HEK293 (cell line): ENCODE data around the gene C2CD3.

ENCODE experiments used
- CTCF ChIA-PET: fragments of 350-600 bp; formaldehyde crosslinking; extraction: SDS; loops from one replicate; lab custom pipeline; 2021; ENCODE audit warnings: antibody characterized with exemption; lab: Yijun Ruan, JAX
- POLR2A ChIA-PET: fragments of 300-600 bp; formaldehyde crosslinking; extraction: SDS; loops from one replicate; lab custom pipeline; 2020; ENCODE audit warnings: antibody characterized with exemption, inconsistent platforms; lab: Yijun Ruan, JAX
- H3K27ac ChIP-seq: fragments of 200-500 bp; sonication (Bioruptor generic); 2 replicates; pipeline ENCODE4 v1.5.1; 2014; ENCODE audit warnings: low read depth, low read length, control low read depth, inconsistent platforms; ENCODE audit errors: extremely low read depth
- H3K36me3 ChIP-seq, 2 experiments: fragments of 200-500 bp in 1 of 2; sonication (Bioruptor generic) in 1 of 2; 1 replicate in 1 of 2; 2 replicates in 1 of 2; pipeline ENCODE4 v1.5.1; 2014 to 2017; ENCODE audit warnings: inconsistent platforms in 2 of 2, low read length in 2 of 2; ENCODE audit not compliant: control insufficient read depth in 2 of 2, insufficient read depth in 1 of 2
- H3K4me1 ChIP-seq: fragments of 200-500 bp; sonication (Bioruptor generic); 2 replicates; pipeline ENCODE4 v1.5.1; 2014; ENCODE audit warnings: mild to moderate bottlenecking, low read length, inconsistent platforms; ENCODE audit not compliant: control insufficient read depth, insufficient read depth
- H3K4me3 ChIP-seq: 2 replicates; pipeline ENCODE4 v1.5.1; 2011; ENCODE audit warnings: low read depth, mild to moderate bottlenecking, control low read depth, low read length, moderate library complexity
- H3K9me3 ChIP-seq: fragments of 200-500 bp; sonication (Bioruptor generic); 2 replicates; pipeline ENCODE4 v1.5.1; 2014; ENCODE audit warnings: low read depth, low read length, inconsistent platforms; ENCODE audit not compliant: control insufficient read depth, insufficient read depth
- ATF2 ChIP-seq: fragments of 450-650 bp; formaldehyde crosslinking; IDR thresholded peaks from 2 replicates; pipeline ENCODE4 v1.5.1; 2016; ENCODE audit warnings: missing biosample characterization, missing genetic modification characterization, low read depth
- GLIS2 ChIP-seq: fragments of 450-650 bp; formaldehyde crosslinking; IDR thresholded peaks from 2 replicates; pipeline ENCODE4 v1.5.1; 2016; ENCODE audit warnings: missing biosample characterization, missing genetic modification characterization
- KLF7 ChIP-seq: fragments of 450-650 bp; formaldehyde crosslinking; IDR thresholded peaks from 2 replicates; pipeline ENCODE4 v1.5.1; 2016; ENCODE audit warnings: missing biosample characterization, missing genetic modification characterization, borderline replicate concordance
- SP7 ChIP-seq: fragments of 450-650 bp; formaldehyde crosslinking; IDR thresholded peaks from 2 replicates; pipeline ENCODE4 v1.5.1; 2016; ENCODE audit warnings: missing biosample characterization, missing genetic modification characterization
- TRIM28 ChIP-seq: IDR thresholded peaks from 2 replicates; pipeline ENCODE4 v1.6.1; 2011; ENCODE audit warnings: low read length, control low read depth, borderline replicate concordance
- ZBTB1 ChIP-seq: fragments of 450-650 bp; formaldehyde crosslinking; IDR thresholded peaks from 2 replicates; pipeline ENCODE4 v1.5.1; 2016; ENCODE audit warnings: missing biosample characterization, missing genetic modification characterization
- ZFP69B ChIP-seq: fragments of 450-650 bp; formaldehyde crosslinking; IDR thresholded peaks from 2 replicates; pipeline ENCODE4 v1.5.1; 2016; ENCODE audit warnings: missing biosample characterization, missing genetic modification characterization
- ZNF175 ChIP-seq: fragments of 450-650 bp; formaldehyde crosslinking; IDR thresholded peaks from 2 replicates; pipeline ENCODE4 v1.5.1; 2016; ENCODE audit warnings: missing biosample characterization, missing genetic modification characterization
- ZNF18 ChIP-seq: fragments of 450-650 bp; formaldehyde crosslinking; IDR thresholded peaks from 2 replicates; pipeline ENCODE4 v1.5.1; 2016; ENCODE audit warnings: missing biosample characterization, missing genetic modification characterization
- ZNF248 ChIP-seq: fragments of 450-650 bp; formaldehyde crosslinking; IDR thresholded peaks from 2 replicates; pipeline ENCODE4 v1.5.1; 2017; ENCODE audit warnings: missing biosample characterization, missing genetic modification characterization
- ZNF518A ChIP-seq: fragments of 450-650 bp; formaldehyde crosslinking; conservative IDR thresholded peaks from 2 replicates; pipeline ENCODE4 v1.5.1; 2016; ENCODE audit warnings: low read depth, missing biosample characterization, missing genetic modification characterization
- ZNF621 ChIP-seq: fragments of 450-650 bp; formaldehyde crosslinking; IDR thresholded peaks from 2 replicates; pipeline ENCODE4 v1.5.1; 2017; ENCODE audit warnings: missing biosample characterization, missing genetic modification characterization
- ZNF645 ChIP-seq: fragments of 450-650 bp; formaldehyde crosslinking; IDR thresholded peaks from 2 replicates; pipeline ENCODE4; 2016; ENCODE audit warnings: missing biosample characterization, missing genetic modification characterization
- TF ChIP-seq, protein P1 (sequence below): IDR thresholded peaks from 2 replicates; pipeline ENCODE4 v1.6.1; 2011; ENCODE audit warnings: mild to moderate bottlenecking, low read depth, low read length, borderline replicate concordance

C2CD3 gene

GRCh38 chr11:74154620-74155281 lies 16.1 kb downstream of the C2CD3 start:
- ChIA-PET CTCF (interaction anchor here (0.6 kb wide), 1 partner anchor 275 kb away, joined by 5 read pairs; no protein-coding TSS in a partner anchor), POLR2A (no interaction called here)
- H3K36me3 ChIP-seq: peaks cover 0 to 4% of the 10 kb centered on the region in 2 experiments; a peak in 1 of 3 replicates

GRCh38 chr11:74153224-74153623 lies 17.6 kb downstream of the C2CD3 start:
- Histone ChIP-seq H3K36me3 (no peaks in the 10 kb centered on the region), H3K27ac (no peak overlapping the region), H3K9me3 (no peaks in the 10 kb centered on the region), H3K4me1 (no peaks in the 10 kb centered on the region), H3K4me3 (no peak overlapping the region)
- ChIA-PET POLR2A (no interaction called here), CTCF (no interaction called here)
- TF ChIP-seq TRIM28 (no peak), ZNF248 (tag by site-specific recombination) (0 out of 2 replicates have a peak, but pooled peaks have one; percentile 13), ZNF18 (no peak), ATF2 (tag by site-specific recombination) (peak; percentile 62)

More at GRCh38 chr11:74154620-74155281, 16.1 kb downstream of the C2CD3 start:
- Histone ChIP-seq H3K9me3 (no peaks in the 10 kb centered on the region), H3K4me3 (no peak overlapping the region), H3K27ac (no peak overlapping the region), H3K4me1 (no peaks in the 10 kb centered on the region)
- TF ChIP-seq ZNF175 (tag by site-specific recombination) (no peak), GLIS2 (tag by site-specific recombination) (no peak), ZFP69B (no peak), ZNF621 (tag by site-specific recombination) (no peak), ZBTB1 (tag by site-specific recombination) (no peak), ZNF645 (no peak), KLF7 (tag by site-specific recombination) (no peak)
- TF ChIP-seq, protein P1, sequence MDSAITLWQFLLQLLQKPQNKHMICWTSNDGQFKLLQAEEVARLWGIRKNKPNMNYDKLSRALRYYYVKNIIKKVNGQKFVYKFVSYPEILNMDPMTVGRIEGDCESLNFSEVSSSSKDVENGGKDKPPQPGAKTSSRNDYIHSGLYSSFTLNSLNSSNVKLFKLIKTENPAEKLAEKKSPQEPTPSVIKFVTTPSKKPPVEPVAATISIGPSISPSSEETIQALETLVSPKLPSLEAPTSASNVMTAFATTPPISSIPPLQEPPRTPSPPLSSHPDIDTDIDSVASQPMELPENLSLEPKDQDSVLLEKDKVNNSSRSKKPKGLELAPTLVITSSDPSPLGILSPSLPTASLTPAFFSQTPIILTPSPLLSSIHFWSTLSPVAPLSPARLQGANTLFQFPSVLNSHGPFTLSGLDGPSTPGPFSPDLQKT: no peak

DNA sequence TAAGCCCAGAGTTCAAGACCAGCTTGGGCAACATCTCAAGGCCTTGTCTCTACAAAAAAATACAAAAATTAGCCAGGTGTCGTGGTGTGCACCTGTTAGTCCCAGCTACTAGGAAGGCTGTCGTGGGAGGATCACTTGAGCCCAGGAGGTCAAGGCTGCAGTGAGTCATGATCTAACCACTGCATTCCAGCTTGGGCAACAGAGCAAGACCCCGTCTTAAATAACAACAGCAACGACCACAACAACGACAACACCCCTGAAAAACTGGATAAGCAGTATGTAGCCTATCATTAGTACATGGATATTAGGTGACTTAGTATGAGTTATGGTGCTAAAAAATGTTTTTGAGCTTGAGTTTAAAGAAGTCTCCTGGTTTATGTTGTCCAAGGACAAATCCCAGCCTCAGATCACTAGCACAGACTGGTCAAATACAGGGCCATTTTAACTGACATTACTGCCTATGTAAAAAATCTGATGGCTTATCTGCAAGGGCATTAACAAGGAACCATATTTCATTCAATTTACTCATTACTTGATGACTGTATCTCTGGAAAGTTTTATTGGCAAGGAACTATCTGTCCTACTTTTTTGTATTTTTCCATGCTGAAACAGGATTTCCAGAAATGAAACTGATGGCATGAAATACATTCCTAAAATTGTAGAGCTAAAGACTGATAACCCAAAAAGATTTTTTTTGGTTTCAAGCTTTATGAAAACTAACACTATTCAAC lies 23.4 kb downstream of the C2CD3 start:
- Histone ChIP-seq H3K4me3 (no peak overlapping the region), H3K36me3 (no peaks in the 10 kb centered on the region), H3K9me3 (no peaks in the 10 kb centered on the region), H3K4me1 (no peaks in the 10 kb centered on the region), H3K27ac (no peak overlapping the region)
- peak; percentile 39; the same call in 1 of the 2 replicates for TF ChIP-seq SP7 (tag by site-specific recombination)
- no peak for TF ChIP-seq ZNF518A (tag by site-specific recombination)
- ChIA-PET CTCF (interaction anchor here (1.0 to 1.9 kb wide), 2 partner anchors 108 to 184 kb away, joined by 3 to 4 read pairs; no protein-coding TSS in a partner anchor), POLR2A (interaction anchor here (0.7 kb wide), 1 partner anchor 23 kb away, joined by 6 read pairs; the partner anchor contains the start of genes C2CD3 and PPME1)
